Adipocyte (in vitro differentiated cells): ENCODE results near the gene CBLL2.

Experiments
- DNase-seq: peaks from one replicate; pipeline ENCODE4 v3.0.0-alpha.2; 2015; ENCODE audit warnings: low read depth
- H3K27me3 ChIP-seq: replicated peaks from 2 replicates; pipeline ENCODE4 v1.7.0; 2013; ENCODE audit warnings: mild to moderate bottlenecking, low read length, moderate library complexity; ENCODE audit not compliant: control insufficient read depth, insufficient read depth
- H3K36me3 ChIP-seq: 2 replicates; pipeline ENCODE4 v1.7.0; 2013; ENCODE audit warnings: low read length, mild to moderate bottlenecking, moderate library complexity; ENCODE audit not compliant: control insufficient read depth, insufficient read depth, severe bottlenecking
- H3K4me1 ChIP-seq: 2 replicates; pipeline ENCODE4 v1.7.0; 2013; ENCODE audit warnings: mild to moderate bottlenecking, low read length, moderate library complexity; ENCODE audit not compliant: control insufficient read depth, insufficient read depth
- H3K4me3 ChIP-seq: 2 replicates; pipeline ENCODE4 v1.7.0; 2013; ENCODE audit warnings: mild to moderate bottlenecking, low read length, moderate library complexity
- H3K9ac ChIP-seq: 2 replicates; pipeline ENCODE4 v1.7.0; 2013; ENCODE audit warnings: mild to moderate bottlenecking, low read length, moderate library complexity
- H3K9me3 ChIP-seq: 2 replicates; pipeline ENCODE4 v1.7.0; 2013; ENCODE audit warnings: mild to moderate bottlenecking, low read length, moderate library complexity; ENCODE audit not compliant: control insufficient read depth

Gene CBLL2, protein sequence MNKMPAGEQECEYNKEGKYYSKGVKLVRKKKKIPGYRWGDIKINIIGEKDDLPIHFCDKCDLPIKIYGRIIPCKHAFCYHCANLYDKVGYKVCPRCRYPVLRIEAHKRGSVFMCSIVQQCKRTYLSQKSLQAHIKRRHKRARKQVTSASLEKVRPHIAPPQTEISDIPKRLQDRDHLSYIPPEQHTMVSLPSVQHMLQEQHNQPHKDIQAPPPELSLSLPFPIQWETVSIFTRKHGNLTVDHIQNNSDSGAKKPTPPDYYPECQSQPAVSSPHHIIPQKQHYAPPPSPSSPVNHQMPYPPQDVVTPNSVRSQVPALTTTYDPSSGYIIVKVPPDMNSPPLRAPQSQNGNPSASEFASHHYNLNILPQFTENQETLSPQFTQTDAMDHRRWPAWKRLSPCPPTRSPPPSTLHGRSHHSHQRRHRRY

DNA sequence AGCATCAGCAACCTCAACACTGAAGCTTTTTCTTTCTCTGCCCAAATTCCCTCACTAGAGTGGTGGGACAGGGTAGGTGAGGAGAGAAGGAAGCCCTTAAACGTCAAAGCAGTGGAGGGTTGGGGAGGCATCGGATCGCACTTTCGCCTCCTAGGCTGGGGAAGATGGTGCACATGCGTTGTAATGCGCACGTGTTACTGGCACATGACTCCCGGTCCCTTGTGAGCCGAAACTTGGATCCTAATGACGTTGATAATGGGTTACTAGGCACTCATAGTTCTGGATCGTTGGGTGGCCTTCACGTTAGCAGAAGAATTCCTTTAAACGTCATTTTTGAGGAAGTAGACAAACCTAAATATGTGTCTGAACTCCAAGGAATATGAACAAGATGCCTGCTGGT is at the start of gene CBLL2:
Gene CBLL2, plus strand, starts transcription at position 301 of the 400 bp plus-strand sequence. Its CDS starts 79 bp downstream, at position 380.
- Histone ChIP-seq H3K36me3 (no peaks in the 10 kb centered on the region), H3K9ac (no peak within 1 kb of the TSS), H3K4me3 (no peak within 1 kb of the TSS), H3K4me1 (no peaks in the 10 kb centered on the region), H3K27me3 (no peaks in the 10 kb centered on the region), H3K9me3 (peaks cover 3% of the 10 kb centered on the region)
- DNase-seq, result no peak

DNA sequence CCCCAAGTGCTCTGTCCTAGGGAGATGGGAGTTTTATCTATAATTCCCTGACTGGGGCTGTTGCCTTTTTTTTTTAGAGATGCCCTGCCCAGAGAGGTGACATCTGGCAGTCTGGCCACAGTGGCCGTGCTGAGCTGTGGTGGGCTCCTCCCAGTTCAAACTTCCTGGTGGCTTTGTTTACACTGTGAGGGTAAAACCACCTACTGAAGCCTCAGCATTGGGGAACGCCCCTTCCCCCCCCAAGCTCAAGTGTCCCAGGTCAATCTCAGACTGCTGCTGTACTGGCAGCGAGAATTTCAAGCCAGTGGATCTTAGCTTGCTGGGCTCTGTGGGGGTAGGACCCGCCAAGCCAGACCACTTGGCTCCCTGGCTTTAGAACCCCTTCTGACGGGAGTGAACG is 38.3 kb upstream of the CBLL2 start:
- Histone ChIP-seq H3K4me3 (no peak overlapping the region), H3K36me3 (no peaks in the 10 kb centered on the region), H3K9me3 (no peaks in the 10 kb centered on the region), H3K27me3 (no peaks in the 10 kb centered on the region), H3K4me1 (no peaks in the 10 kb centered on the region), H3K9ac (no peak overlapping the region)
- no peak for DNase-seq

DNA sequence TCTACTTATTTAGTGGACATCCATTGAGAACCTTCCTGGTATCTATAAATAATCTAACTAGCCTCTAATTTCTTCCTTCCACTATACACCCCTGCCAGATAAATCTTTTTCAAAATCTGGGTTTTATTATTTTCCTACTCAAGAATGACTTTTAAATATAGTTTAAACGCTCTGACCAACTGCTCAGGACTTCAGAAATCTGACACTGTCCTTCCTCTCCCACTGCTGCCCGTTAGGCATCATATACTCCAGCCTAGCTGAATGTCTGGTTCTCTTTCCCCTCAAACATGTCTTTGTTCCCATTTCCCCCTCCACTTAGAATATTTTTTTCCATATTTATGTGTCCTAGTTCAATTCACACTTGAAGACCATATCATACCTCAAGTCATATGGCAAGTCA is 35.2 kb upstream of the CBLL2 start:
- H3K9ac ChIP-seq, result no peak overlapping the region
- no peaks in the 10 kb centered on the region for H3K27me3 ChIP-seq
- peak; percentile 44 for DNase-seq

DNA sequence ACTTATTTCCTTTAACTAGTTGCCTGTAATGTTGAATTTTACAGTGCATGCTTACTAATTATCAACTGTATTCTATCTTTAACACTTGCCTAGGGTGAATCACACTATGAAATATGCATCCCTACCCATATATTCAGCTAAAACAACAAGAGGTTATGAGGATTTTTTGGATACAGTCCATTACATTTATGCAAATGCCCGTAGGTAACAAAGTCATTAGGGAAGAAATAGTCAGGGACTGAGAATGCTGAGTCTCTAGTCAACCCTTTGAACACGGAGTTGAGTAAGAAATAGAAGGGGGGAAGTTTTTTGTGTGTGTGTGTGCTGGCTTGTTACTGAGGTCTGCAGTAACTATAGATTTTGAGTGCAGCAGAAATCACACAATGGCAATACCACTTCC is 26.1 kb upstream of the CBLL2 start:
- peak; percentile 14 for DNase-seq
- H3K9me3 ChIP-seq, result no peaks in the 10 kb centered on the region
- no peaks in the 10 kb centered on the region for H3K36me3 ChIP-seq
- H3K4me1 ChIP-seq, result no peaks in the 10 kb centered on the region
- H3K4me3 ChIP-seq, result no peak overlapping the region
- H3K9ac ChIP-seq, result no peak overlapping the region
- no peaks in the 10 kb centered on the region for H3K27me3 ChIP-seq

More for the DNA sequence above, 35.2 kb upstream of the CBLL2 start:
- Histone ChIP-seq H3K36me3 (no peaks in the 10 kb centered on the region), H3K4me1 (no peaks in the 10 kb centered on the region), H3K9me3 (no peaks in the 10 kb centered on the region), H3K4me3 (no peak overlapping the region)

DNA sequence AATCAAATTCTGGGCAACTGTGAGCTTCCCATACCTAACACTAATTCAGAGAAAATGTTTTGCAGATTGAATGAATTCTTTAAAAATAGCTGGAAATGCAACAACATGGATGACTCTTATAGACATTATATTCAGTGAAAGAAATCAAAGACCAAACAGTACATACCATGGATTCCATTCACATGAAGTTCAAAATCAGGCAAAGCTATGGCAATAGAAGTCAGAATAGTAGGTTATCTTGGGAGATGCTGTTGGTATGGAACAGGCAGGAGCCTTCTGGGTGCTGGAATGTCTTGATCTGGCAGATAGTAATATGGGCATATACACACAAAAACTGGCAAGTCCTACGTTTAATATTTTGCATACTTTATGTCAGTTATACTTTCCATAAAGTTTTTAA is 25.5 kb upstream of the CBLL2 start:
- Histone ChIP-seq H3K9me3 (no peaks in the 10 kb centered on the region), H3K27me3 (no peaks in the 10 kb centered on the region)

DNA sequence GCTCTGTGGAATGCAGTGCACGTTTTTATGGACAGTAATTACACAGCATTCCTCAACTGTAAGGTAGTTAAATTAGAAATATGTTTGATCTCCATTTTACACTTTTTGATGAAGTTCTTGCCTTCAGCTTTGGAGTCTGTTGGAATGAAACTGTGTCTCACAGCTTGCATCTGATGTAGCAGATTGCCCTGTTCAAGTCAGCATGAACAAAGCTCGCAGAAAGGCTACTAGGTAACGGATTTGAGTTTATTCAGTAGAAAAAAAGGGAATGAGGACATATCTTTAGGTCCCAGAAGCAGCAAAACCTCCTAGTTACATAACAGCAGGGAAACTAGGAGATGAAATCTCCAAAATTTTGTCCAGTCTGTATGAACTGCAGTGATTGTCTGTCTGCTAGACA is 24.3 kb upstream of the CBLL2 start:
- H3K9me3 ChIP-seq, result no peaks in the 10 kb centered on the region
- no peaks in the 10 kb centered on the region for H3K27me3 ChIP-seq
- DNase-seq, result no peak
- no peak overlapping the region for H3K4me3 ChIP-seq
- no peak overlapping the region for H3K9ac ChIP-seq
- H3K36me3 ChIP-seq, result no peaks in the 10 kb centered on the region
- H3K4me1 ChIP-seq, result no peaks in the 10 kb centered on the region

More for the DNA sequence above, 25.5 kb upstream of the CBLL2 start:
- Histone ChIP-seq H3K4me1 (no peaks in the 10 kb centered on the region), H3K36me3 (no peaks in the 10 kb centered on the region), H3K4me3 (no peak overlapping the region), H3K9ac (no peak overlapping the region)
- DNase-seq, result peak; percentile 40

DNA sequence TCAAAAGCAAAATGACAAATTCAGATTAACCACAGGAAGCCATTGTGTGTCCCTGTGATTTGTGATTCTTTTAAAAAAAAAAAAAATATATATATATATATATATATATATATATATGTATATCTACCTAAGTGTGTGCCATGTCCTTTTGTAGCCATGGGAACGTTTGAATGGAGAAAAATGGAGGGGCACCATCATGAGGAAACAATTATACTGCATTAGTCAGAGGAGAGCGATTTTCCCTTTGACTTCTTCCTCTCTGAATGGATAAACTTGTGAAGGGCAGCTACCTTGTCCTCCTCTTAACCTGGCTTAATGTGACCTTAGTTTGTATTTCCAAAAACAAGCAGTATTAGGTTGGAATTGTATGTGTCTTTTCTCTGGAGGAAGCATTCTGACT is 23.3 kb upstream of the CBLL2 start:
- Histone ChIP-seq H3K9me3 (no peaks in the 10 kb centered on the region), H3K9ac (no peak overlapping the region), H3K27me3 (no peaks in the 10 kb centered on the region), H3K36me3 (no peaks in the 10 kb centered on the region), H3K4me3 (no peak overlapping the region), H3K4me1 (no peaks in the 10 kb centered on the region)
- no peak for DNase-seq

DNA sequence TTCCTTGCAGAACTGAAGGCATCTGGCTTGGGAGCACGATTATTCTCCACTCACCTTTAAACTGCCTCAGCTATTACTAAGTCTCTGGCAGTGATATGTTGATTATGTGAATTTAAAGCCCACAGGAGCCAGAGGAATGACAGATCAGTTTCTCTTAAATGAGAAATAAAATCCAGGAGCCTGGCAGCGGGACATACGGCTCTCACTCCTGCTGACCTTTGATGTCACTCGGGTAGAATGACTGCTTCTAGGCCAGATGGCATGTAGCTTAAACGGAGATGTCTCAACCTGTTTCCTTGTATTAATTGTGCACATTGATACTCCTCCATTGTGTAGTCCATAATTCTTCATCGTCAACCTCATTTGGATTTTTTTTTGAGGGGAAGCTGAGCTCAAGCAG is 4.0 kb upstream of the CBLL2 start:
- Histone ChIP-seq H3K9me3 (peaks cover 3% of the 10 kb centered on the region), H3K4me1 (no peaks in the 10 kb centered on the region), H3K4me3 (no peak overlapping the region), H3K36me3 (no peaks in the 10 kb centered on the region), H3K27me3 (no peaks in the 10 kb centered on the region), H3K9ac (no peak overlapping the region)
- no peak for DNase-seq

DNA sequence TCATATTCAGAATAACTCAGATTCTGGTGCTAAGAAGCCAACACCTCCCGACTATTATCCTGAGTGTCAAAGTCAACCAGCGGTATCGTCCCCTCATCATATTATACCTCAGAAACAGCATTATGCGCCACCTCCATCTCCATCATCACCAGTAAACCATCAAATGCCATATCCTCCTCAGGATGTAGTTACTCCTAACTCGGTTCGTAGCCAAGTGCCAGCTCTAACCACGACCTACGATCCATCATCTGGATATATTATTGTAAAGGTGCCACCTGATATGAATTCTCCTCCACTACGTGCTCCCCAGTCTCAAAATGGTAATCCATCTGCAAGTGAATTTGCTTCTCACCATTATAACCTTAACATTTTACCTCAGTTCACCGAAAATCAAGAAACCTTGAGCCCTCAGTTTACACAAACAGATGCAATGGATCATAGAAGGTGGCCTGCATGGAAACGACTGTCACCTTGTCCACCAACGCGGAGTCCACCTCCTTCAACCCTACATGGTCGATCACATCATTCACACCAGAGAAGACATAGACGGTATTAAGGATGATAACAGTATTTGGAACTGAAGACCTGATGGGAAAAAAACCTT is 1.1 kb downstream of the CBLL2 start:
- Histone ChIP-seq H3K4me1 (no peaks in the 10 kb centered on the region), H3K9me3 (peaks cover 3% of the 10 kb centered on the region), H3K27me3 (no peaks in the 10 kb centered on the region), H3K36me3 (no peaks in the 10 kb centered on the region), H3K9ac (no peak overlapping the region), H3K4me3 (no peak overlapping the region)
- no peak for DNase-seq

DNA sequence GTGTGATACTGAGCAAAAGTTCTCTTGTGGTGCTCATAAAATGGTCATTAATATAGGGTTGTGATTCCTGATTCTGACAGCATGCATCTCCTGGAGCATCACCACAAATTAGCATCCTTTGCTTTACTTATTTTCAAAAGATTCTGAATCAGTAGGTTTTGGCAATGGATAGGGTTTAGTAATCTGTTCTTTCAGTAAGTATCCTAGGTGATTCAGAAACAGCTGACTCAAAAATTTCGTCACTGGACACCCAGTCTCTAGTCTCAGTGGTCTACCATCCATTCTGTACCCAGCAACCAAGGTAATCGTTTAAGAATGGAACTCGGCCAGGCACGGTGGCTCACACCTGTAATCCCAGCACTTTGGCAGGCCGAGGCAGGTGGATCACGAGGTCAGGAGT is 4.1 kb downstream of the CBLL2 start:
- Histone ChIP-seq H3K4me1 (no peaks in the 10 kb centered on the region), H3K9me3 (peaks cover 13% of the 10 kb centered on the region), H3K36me3 (no peaks in the 10 kb centered on the region), H3K4me3 (no peak overlapping the region), H3K27me3 (no peaks in the 10 kb centered on the region), H3K9ac (no peak overlapping the region)
- no peak for DNase-seq

DNA sequence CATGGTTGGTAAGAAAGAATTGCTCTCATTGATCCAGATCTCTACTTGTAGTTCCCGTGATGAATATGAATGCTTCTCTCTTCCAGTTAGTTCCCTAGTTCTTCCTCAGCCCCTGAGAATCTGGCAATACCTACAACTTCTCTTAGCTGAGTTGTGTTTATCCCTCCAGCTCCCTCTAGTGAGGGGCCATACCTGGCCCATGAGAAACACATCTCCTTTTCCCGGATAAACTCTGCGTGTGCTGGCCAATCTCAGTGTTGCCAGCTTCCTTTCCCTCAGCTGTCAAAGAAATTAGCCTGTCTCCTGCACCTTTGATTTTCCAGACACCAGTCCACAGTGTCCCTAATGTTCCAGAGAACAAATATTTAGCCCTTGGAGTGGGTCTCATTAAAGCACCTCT is 5.7 kb downstream of the CBLL2 start:
- Histone ChIP-seq H3K36me3 (no peaks in the 10 kb centered on the region), H3K4me3 (no peak overlapping the region), H3K27me3 (no peaks in the 10 kb centered on the region), H3K4me1 (no peaks in the 10 kb centered on the region), H3K9ac (no peak overlapping the region), H3K9me3 (peaks cover 14% of the 10 kb centered on the region)
- no peak for DNase-seq
